SW480 (cell line): ENCODE measurements around the gene CAPG.
"Not testable (repeated sequence)": the region's sequence is repeated elsewhere in the genome, so short reads cannot be mapped to it uniquely, and the experiment has no call there.

ENCODE experiments used
- DNase-seq: peaks from one replicate; pipeline ENCODE4 v3.0.0-alpha.2; 2016; ENCODE audit warnings: low spot score

CAPG gene

GRCh38 chr2:85420536-85421259 lies 10.5 kb upstream of the CAPG start:
- DNase-seq, result peak; percentile 73

GRCh38 chr2:85419009-85419675 lies 9.0 kb upstream of the CAPG start:
- DNase-seq, result no peak

- DNase-seq, result peak; percentile 85
Observed at GRCh38 chr2:85418132-85419008, 8.2 kb upstream of the CAPG start, which contains the start of gene SH2D6. SH2D6 (plus strand) TSS chr2:85418714; CDS start chr2:85429466, 10,752 bp downstream.

GRCh38 chr2:85415980-85416650 lies 5.9 kb upstream of the CAPG start:
- DNase-seq, result no peak

- no peak for DNase-seq
Observed at GRCh38 chr2:85414761-85415553, 4.8 kb upstream of the CAPG start.

GRCh38 chr2:85414421-85414759 lies 4.2 kb upstream of the CAPG start:
- not testable (repeated sequence) for DNase-seq

GRCh38 chr2:85413592-85414420 lies 3.6 kb upstream of the CAPG start:
- DNase-seq, result peak; percentile 57

GRCh38 chr2:85411405-85411748 lies 1.2 kb upstream of the CAPG start:
- no peak for DNase-seq

- DNase-seq, result no peak
Observed at GRCh38 chr2:85410584-85411404, 628 bp upstream of the CAPG start.

GRCh38 chr2:85405201-85406059 lies 4.7 kb downstream of the CAPG start:
- no peak for DNase-seq

GRCh38 chr2:85401844-85402243 lies 8.3 kb downstream of the CAPG start:
- DNase-seq, result no peak

GRCh38 chr2:85401464-85401805 lies 8.7 kb downstream of the CAPG start:
- DNase-seq, result no peak

GRCh38 chr2:85400541-85401463 lies 9.4 kb downstream of the CAPG start:
- DNase-seq, result no peak

GRCh38 chr2:85400023-85400422 lies 10.1 kb downstream of the CAPG start:
- DNase-seq, result no peak

GRCh38 chr2:85399183-85399455 lies 11.0 kb downstream of the CAPG start:
- DNase-seq, result no peak

GRCh38 chr2:85398426-85399182 lies 11.6 kb downstream of the CAPG start:
- DNase-seq, result no peak

- no peak for DNase-seq
Observed at GRCh38 chr2:85397925-85398331, 12.2 kb downstream of the CAPG start.
